K562 (cell line): ENCODE data around the gene SPTLC2. TPM values are rescaled to one million over a fixed set of nuclear protein-coding genes. Genes with fewer than 3 reads are reported as not detected.

Experiments
- ATF1 ChIP-seq, 2 experiments: fragments of 450-650 bp in 1 of 2; IDR thresholded peaks; 2 replicates each; pipeline ENCODE4 v1.6.1; 2016; ENCODE audit warnings: missing compliant biosample characterization in 1 of 2, missing genetic modification characterization in 1 of 2
- ATF7 ChIP-seq: fragments of 450-650 bp; IDR thresholded peaks from 2 replicates; pipeline ENCODE4 v1.7.1; 2014; ENCODE audit warnings: mild to moderate bottlenecking, moderate library complexity
- C11orf30 ChIP-seq: fragments of 450-650 bp; IDR thresholded peaks from 2 replicates; pipeline ENCODE4 v1.6.1; 2016; ENCODE audit warnings: low read depth, mild to moderate bottlenecking
- CREB1 ChIP-seq, 2 experiments: sonication (generic) in 1 of 2; formaldehyde crosslinking in 1 of 2; IDR thresholded peaks; 2 replicates each; pipeline versions ENCODE4 v1.6.1 to v1.8.0; 2012 to 2022; ENCODE audit warnings: inconsistent platforms in 1 of 2, mild to moderate bottlenecking in 1 of 2, missing genetic modification reagents in 1 of 2, moderate library complexity in 1 of 2
- HDAC1 ChIP-seq, 2 experiments: fragments of 450-650 bp; IDR thresholded peaks; 2 replicates each; pipeline ENCODE4 v1.6.1; 2016 to 2017; ENCODE audit warnings: inconsistent platforms in 1 of 2, mild to moderate bottlenecking in 1 of 2, moderate library complexity in 1 of 2
- HMGN3 ChIP-seq: IDR thresholded peaks from 2 replicates; pipeline ENCODE4 v1.6.1; 2011; ENCODE audit warnings: borderline replicate concordance, low read depth, mild to moderate bottlenecking, mixed read lengths, low read length; ENCODE audit not compliant: insufficient read length; ENCODE audit errors: extremely low read depth
- KLF13 ChIP-seq: fragments of 450-650 bp; IDR thresholded peaks from 2 replicates; pipeline ENCODE4 v1.6.1; 2016; ENCODE audit warnings: missing genetic modification characterization, low read depth, mild to moderate bottlenecking, missing compliant biosample characterization, moderate library complexity, borderline replicate concordance
- MBD2 ChIP-seq: sonication (generic); IDR thresholded peaks from 2 replicates; pipeline ENCODE4 v1.6.1; 2016; ENCODE audit warnings: low read depth, borderline replicate concordance
- MITF ChIP-seq: IDR thresholded peaks from 2 replicates; pipeline ENCODE4 v1.6.1; 2014; ENCODE audit warnings: antibody characterized with exemption
- NR4A1 ChIP-seq, 2 experiments: fragments of 250-450 bp in 1 of 2; fragments of 450-650 bp in 1 of 2; sonication (Bioruptor Pico) in 1 of 2; IDR thresholded peaks; 2 replicates each; pipeline versions ENCODE4 v1.4.0 to v1.6.1; 2016 to 2020; ENCODE audit warnings: mild to moderate bottlenecking in 2 of 2, missing compliant biosample characterization in 1 of 2, missing genetic modification characterization in 1 of 2, moderate library complexity in 1 of 2
- POLR2H ChIP-seq: IDR thresholded peaks from 2 replicates; pipeline ENCODE4 v1.6.1; 2016; ENCODE audit warnings: missing genetic modification characterization, low read depth, mild to moderate bottlenecking, control low read depth, missing compliant biosample characterization, moderate library complexity
- RBFOX2 ChIP-seq: fragments of 200-400 bp; formaldehyde crosslinking; IDR thresholded peaks from 2 replicates; pipeline ENCODE4 v1.6.1; 2017; ENCODE audit warnings: low read depth, mild to moderate bottlenecking, low read length, moderate library complexity
- TEAD1 ChIP-seq, 2 experiments: fragments of 450-650 bp in 1 of 2; sonication (generic) in 1 of 2; formaldehyde crosslinking; IDR thresholded peaks; 2 replicates each; pipeline versions ENCODE4 v1.4.0 to v1.8.0; 2020 to 2022; ENCODE audit warnings: mild to moderate bottlenecking in 2 of 2, missing genetic modification reagents in 1 of 2
- ZNF23 ChIP-seq: fragments of 250-450 bp; sonication (Bioruptor Pico); IDR thresholded peaks from 2 replicates; pipeline ENCODE4 v1.4.0; 2020; ENCODE audit warnings: mild to moderate bottlenecking
- ZNF644 ChIP-seq: fragments of 200-800 bp; sonication (Bioruptor generic); IDR thresholded peaks from 2 replicates; pipeline ENCODE4 v1.6.1; 2016; ENCODE audit warnings: low read depth, missing genetic modification characterization, missing compliant biosample characterization
- polyA plus RNA-seq, 8 experiments: library from polyadenylated mRNA; depleted of rRNA in 4 of 8; stranded (reverse) in 5 of 8; unstranded in 3 of 8; fragments of >200 nt; fragmentation: Nextera tagmentation in 2 of 8; fragmentation: Illumina TruSeq in 1 of 8; extraction: Ambion mirVana in 2 of 8; extraction: Trizol in 1 of 8; gene quantifications; 2 replicates each; pipeline versions ENCODE4 v1.2.1 to v1.2.3, GENCODE V29; 2011 to 2014; ENCODE audit warnings: inconsistent platforms in 1 of 8, missing spikeins in 1 of 8
- total RNA-seq, 7 experiments: library from RNA; depleted of rRNA in 6 of 7; stranded (reverse); fragments of >200 nt in 6 of 7; fragmentation: Illumina TruSeq in 2 of 7; extraction: Trizol in 2 of 7; gene quantifications; 2 replicates each; pipeline versions ENCODE4 v1.2.1 to v1.2.3, GENCODE V29; 2011 to 2021; ENCODE audit warnings: low replicate concordance in 1 of 7
- TF ChIP-seq, protein P1 (sequence below): fragments of 200-800 bp; sonication (Bioruptor generic); IDR thresholded peaks from 2 replicates; pipeline ENCODE4 v1.6.1; 2017; ENCODE audit warnings: missing genetic modification characterization, missing compliant biosample characterization
- TF ChIP-seq, protein P2 (sequence below): fragments of 450-650 bp; IDR thresholded peaks from one replicate; pipeline ENCODE4 v1.6.1; 2018; ENCODE audit warnings: mild to moderate bottlenecking, moderate library complexity; ENCODE audit not compliant: partially characterized antibody
- TF ChIP-seq, protein P3 (sequence below): fragments of 450-650 bp; IDR thresholded peaks from 2 replicates; pipeline ENCODE4 v1.6.1; 2014; ENCODE audit warnings: low read depth, mild to moderate bottlenecking, moderate library complexity, borderline replicate concordance

The SPTLC2 gene
- total and polyA plus RNA-seq, 9 of the 15 experiments (the other 6 are each of a cell fraction or from before 2014, with no cell fraction given) = 4.5 to 30.4 (median 14.0) TPM

- TF ChIP-seq, protein P1, sequence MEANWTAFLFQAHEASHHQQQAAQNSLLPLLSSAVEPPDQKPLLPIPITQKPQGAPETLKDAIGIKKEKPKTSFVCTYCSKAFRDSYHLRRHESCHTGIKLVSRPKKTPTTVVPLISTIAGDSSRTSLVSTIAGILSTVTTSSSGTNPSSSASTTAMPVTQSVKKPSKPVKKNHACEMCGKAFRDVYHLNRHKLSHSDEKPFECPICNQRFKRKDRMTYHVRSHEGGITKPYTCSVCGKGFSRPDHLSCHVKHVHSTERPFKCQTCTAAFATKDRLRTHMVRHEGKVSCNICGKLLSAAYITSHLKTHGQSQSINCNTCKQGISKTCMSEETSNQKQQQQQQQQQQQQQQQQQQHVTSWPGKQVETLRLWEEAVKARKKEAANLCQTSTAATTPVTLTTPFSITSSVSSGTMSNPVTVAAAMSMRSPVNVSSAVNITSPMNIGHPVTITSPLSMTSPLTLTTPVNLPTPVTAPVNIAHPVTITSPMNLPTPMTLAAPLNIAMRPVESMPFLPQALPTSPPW (CRISPR knock-in tag) = peak; percentile 90
- TF ChIP-seq ATF7 (peak; percentile 89), RBFOX2 (peak; percentile 92), ZNF23 (CRISPR knock-in tag) (no peak), POLR2H (tag) (0 out of 2 replicates have a peak, but pooled peaks have one; percentile 27), NR4A1 (CRISPR knock-in tag; IDR thresholded peaks at IDR 0.05) (no peak), NR4A1 (tag; IDR thresholded peaks at IDR 0.05) (0 out of 2 replicates have a peak, but pooled peaks have one; percentile 58), MITF (no peak), HDAC1 (IDR thresholded peaks at IDR 0.05) (peak in 1 of 2 experiments; percentile 71; a peak in 2 of 4 replicates), ZNF644 (0 out of 2 replicates have a peak, but pooled peaks have one; percentile 80), TEAD1 (CRISPR knock-in tag; IDR thresholded peaks at IDR 0.05) (peak in 1 of 2 experiments; percentile 8; a peak in 1 of 4 replicates), ATF1 (CRISPR knock-in tag; IDR thresholded peaks at IDR 0.05) (no peak), ATF1 (tag; IDR thresholded peaks at IDR 0.05) (peak; percentile 95), KLF13 (tag) (0 out of 2 replicates have a peak, but pooled peaks have one; percentile 38), C11orf30 (peak; percentile 83), CREB1 (IDR thresholded peaks at IDR 0.05) (peak; percentile 91), CREB1 (CRISPR knock-in tag; IDR thresholded peaks at IDR 0.05) (peak; percentile 83), MBD2 (peak; percentile 88), HMGN3 (peak; percentile 24)
- TF ChIP-seq, protein P2, sequence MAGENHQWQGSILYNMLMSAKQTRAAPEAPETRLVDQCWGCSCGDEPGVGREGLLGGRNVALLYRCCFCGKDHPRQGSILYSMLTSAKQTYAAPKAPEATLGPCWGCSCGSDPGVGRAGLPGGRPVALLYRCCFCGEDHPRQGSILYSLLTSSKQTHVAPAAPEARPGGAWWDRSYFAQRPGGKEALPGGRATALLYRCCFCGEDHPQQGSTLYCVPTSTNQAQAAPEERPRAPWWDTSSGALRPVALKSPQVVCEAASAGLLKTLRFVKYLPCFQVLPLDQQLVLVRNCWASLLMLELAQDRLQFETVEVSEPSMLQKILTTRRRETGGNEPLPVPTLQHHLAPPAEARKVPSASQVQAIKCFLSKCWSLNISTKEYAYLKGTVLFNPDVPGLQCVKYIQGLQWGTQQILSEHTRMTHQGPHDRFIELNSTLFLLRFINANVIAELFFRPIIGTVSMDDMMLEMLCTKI = no peak
- TF ChIP-seq, protein P3, sequence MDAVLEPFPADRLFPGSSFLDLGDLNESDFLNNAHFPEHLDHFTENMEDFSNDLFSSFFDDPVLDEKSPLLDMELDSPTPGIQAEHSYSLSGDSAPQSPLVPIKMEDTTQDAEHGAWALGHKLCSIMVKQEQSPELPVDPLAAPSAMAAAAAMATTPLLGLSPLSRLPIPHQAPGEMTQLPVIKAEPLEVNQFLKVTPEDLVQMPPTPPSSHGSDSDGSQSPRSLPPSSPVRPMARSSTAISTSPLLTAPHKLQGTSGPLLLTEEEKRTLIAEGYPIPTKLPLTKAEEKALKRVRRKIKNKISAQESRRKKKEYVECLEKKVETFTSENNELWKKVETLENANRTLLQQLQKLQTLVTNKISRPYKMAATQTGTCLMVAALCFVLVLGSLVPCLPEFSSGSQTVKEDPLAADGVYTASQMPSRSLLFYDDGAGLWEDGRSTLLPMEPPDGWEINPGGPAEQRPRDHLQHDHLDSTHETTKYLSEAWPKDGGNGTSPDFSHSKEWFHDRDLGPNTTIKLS = peak; percentile 96
These were observed 158.8 kb downstream of the SPTLC2 start, which contains the start of the genes AHSA1 and VIPAS39 (continued) for GRCh38 chr14:77457522-77458248.
